DOHH2 (cell line): Measurements from ENCODE around the gene GPC6.

ENCODE experiments used
- H3F3A ChIP-seq: fragments of 200-600 bp; sonication (generic), shearing (Covaris generic); 2 replicates; pipeline ENCODE4 v1.6.0; 2016; ENCODE audit warnings: antibody characterized with exemption, mild to moderate bottlenecking; ENCODE audit not compliant: control insufficient read depth, insufficient read depth
- H3K27ac ChIP-seq: fragments of 200-600 bp; sonication (generic); 2 replicates; pipeline ENCODE4 v1.5.1; 2014; ENCODE audit warnings: low read depth, mild to moderate bottlenecking, low read length, moderate library complexity
- H3K27me3 ChIP-seq: fragments of 200-600 bp; sonication (generic); 2 replicates; pipeline ENCODE4 v1.6.1; 2014; ENCODE audit warnings: mild to moderate bottlenecking, low read length, mixed read lengths; ENCODE audit not compliant: control insufficient read depth
- H3K36me3 ChIP-seq: fragments of 200-600 bp; sonication (generic); 2 replicates; pipeline ENCODE4 v1.6.1; 2014; ENCODE audit warnings: mild to moderate bottlenecking, low read length, moderate library complexity, mixed read lengths; ENCODE audit not compliant: control insufficient read depth
- H3K4me1 ChIP-seq: fragments of 200-600 bp; sonication (generic); 2 replicates; pipeline ENCODE4 v1.6.1; 2014; ENCODE audit warnings: mild to moderate bottlenecking, low read length, mixed read lengths; ENCODE audit not compliant: control insufficient read depth
- H3K4me2 ChIP-seq: fragments of 200-600 bp; sonication (generic); 2 replicates; pipeline ENCODE4 v1.6.0; 2014; ENCODE audit warnings: mild to moderate bottlenecking, low read length, moderate library complexity
- H3K4me3 ChIP-seq: fragments of 200-600 bp; sonication (generic); 2 replicates; pipeline ENCODE4 v1.5.1; 2014; ENCODE audit warnings: mild to moderate bottlenecking, low read length, mixed read lengths
- H3K79me2 ChIP-seq: fragments of 200-600 bp; sonication (generic); 2 replicates; pipeline ENCODE4 v1.6.1; 2014; ENCODE audit warnings: mild to moderate bottlenecking, low read length, mixed read lengths; ENCODE audit not compliant: control insufficient read depth
- H3K9me2 ChIP-seq: fragments of 200-600 bp; sonication (generic); replicated peaks from 2 replicates; pipeline ENCODE4 v1.6.1; 2014; ENCODE audit warnings: mild to moderate bottlenecking, low read length, mixed read lengths; ENCODE audit not compliant: control insufficient read depth
- H3K9me3 ChIP-seq: fragments of 200-600 bp; sonication (generic); 2 replicates; pipeline ENCODE4 v1.6.1; 2014; ENCODE audit warnings: antibody characterized with exemption, low read length, mixed read lengths; ENCODE audit not compliant: control insufficient read depth, insufficient read depth
- H4K20me1 ChIP-seq: fragments of 200-600 bp; sonication (generic); 2 replicates; pipeline ENCODE4 v1.6.0; 2014; ENCODE audit warnings: low read depth, mild to moderate bottlenecking, antibody characterized with exemption, low read length, moderate library complexity; ENCODE audit not compliant: control insufficient read depth, insufficient read depth
- EZH2phosphoT487 ChIP-seq: fragments of 200-600 bp; sonication (generic); IDR thresholded peaks from 2 replicates; pipeline ENCODE4 v1.6.1; 2017; ENCODE audit warnings: borderline replicate concordance, mild to moderate bottlenecking, antibody characterized with exemption, low read length, moderate library complexity, mixed read lengths
- TF ChIP-seq, protein P1 (sequence below): fragments of 200-600 bp; sonication (generic); IDR thresholded peaks from one replicate; pipeline ENCODE4 v1.5.1; 2014; ENCODE audit warnings: antibody characterized with exemption, mild to moderate bottlenecking, low read depth, low read length; ENCODE audit not compliant: poor library complexity, severe bottlenecking

GPC6 gene

DNA sequence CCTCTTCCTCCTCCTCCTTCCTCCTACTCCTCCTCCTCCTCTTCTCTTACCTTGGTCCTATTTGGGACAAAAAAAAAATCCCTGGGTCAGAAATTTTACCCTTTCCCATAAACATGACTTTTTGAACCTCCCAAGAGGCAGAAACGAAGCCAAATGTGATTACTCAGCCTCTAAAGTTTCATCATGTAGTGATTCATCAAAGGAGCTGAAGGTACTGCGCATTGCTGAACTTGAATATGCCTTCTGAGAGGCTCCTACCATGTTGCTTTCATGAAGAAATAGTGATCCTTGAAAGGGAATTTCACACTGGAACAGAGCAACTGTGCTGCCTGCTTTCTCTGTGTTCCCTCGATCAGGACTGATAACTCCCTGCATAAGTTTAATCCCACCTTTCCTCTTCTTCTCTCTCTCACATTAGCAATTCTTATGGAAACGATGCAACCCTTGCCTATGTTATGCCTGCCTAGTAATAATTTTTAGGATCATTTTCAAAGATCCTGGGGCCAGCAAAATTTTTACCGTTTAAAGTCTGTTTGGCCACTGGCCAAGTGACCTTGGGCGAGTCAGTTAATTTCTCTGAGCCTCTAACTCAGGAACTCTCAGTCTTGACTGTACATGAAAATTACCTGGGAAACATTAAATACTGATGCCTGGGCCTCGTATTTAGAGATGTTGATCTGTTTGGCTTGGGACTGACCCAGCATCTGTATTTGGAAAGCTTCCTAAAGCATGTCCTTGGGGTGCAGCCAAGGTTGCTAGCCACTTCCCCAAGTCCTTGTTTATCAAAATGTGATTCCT, 1103.3 kb downstream of the GPC6 start:
- Histone ChIP-seq H3K27ac (no peak overlapping the region), H4K20me1 (no peaks in the 10 kb centered on the region), H3K36me3 (no peaks in the 10 kb centered on the region), H3K4me1 (peaks cover 19% of the 10 kb centered on the region), H3K4me3 (no peak overlapping the region), H3F3A (no peaks in the 10 kb centered on the region), H3K27me3 (no peaks in the 10 kb centered on the region; the same call in 1 of the 2 replicates), H3K9me3 (no peaks in the 10 kb centered on the region), H3K9me2 (no peaks in the 10 kb centered on the region), H3K79me2 (no peaks in the 10 kb centered on the region), H3K4me2 (no peak overlapping the region)
- TF ChIP-seq, protein P1, sequence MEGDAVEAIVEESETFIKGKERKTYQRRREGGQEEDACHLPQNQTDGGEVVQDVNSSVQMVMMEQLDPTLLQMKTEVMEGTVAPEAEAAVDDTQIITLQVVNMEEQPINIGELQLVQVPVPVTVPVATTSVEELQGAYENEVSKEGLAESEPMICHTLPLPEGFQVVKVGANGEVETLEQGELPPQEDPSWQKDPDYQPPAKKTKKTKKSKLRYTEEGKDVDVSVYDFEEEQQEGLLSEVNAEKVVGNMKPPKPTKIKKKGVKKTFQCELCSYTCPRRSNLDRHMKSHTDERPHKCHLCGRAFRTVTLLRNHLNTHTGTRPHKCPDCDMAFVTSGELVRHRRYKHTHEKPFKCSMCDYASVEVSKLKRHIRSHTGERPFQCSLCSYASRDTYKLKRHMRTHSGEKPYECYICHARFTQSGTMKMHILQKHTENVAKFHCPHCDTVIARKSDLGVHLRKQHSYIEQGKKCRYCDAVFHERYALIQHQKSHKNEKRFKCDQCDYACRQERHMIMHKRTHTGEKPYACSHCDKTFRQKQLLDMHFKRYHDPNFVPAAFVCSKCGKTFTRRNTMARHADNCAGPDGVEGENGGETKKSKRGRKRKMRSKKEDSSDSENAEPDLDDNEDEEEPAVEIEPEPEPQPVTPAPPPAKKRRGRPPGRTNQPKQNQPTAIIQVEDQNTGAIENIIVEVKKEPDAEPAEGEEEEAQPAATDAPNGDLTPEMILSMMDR = no peak
- no peak for TF ChIP-seq EZH2phosphoT487

DNA sequence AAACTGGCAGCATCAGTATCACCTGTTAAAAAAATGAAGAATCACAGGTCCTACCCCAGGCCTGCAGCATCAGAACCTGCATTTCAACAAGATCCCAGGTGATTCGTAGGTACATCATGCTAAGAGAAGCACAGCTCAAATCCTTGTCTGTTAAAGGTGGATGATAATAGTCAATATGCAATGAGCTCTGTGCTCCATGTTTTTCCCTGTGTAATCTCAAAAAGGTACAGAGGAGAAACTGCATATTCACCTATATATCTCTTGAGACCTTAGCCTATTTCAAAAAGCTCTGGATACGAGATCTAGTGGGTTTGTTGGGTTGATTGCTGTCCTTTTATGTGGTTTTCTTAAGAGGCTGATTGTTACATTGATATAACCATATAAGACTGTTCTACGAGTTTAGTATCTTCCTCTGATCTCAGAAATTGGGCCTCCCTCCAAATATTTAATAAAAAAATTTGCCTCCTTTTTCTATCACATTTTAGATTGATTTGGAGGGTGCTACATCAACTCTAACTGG, 1104.0 kb downstream of the GPC6 start:
- Histone ChIP-seq H3K4me2 (no peak overlapping the region), H4K20me1 (no peaks in the 10 kb centered on the region), H3K27me3 (no peaks in the 10 kb centered on the region; the same call in 1 of the 2 replicates), H3K4me1 (peaks cover 19% of the 10 kb centered on the region), H3K79me2 (no peaks in the 10 kb centered on the region), H3K4me3 (no peak overlapping the region), H3F3A (no peaks in the 10 kb centered on the region), H3K36me3 (no peaks in the 10 kb centered on the region), H3K9me3 (no peaks in the 10 kb centered on the region), H3K27ac (no peak overlapping the region), H3K9me2 (no peaks in the 10 kb centered on the region)
- TF ChIP-seq, protein P1 = no peak
- TF ChIP-seq EZH2phosphoT487 = no peak

DNA sequence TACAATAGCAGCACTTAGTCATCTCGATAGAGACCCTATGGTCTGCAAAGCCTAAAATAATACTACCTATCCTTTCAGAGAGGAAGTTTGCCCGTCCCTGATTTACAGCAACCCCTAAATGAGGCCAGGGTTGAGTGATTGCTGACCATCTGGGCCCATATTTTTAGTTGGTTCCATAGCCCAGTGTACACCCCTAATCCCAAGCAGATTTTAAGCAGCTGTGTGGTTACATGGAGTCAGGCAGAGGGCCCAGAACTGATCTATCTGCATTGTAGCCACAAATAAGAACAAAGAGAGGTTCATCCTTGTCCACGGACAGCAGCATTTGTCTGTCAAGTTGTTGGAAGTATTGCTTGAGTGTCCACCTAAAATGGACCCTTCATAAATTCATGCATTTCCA, 1104.7 kb downstream of the GPC6 start:
- H3K4me1 ChIP-seq = peaks cover 19% of the 10 kb centered on the region
- TF ChIP-seq EZH2phosphoT487 = no peak
- TF ChIP-seq, protein P1 = no peak
- H3K27ac ChIP-seq = no peak overlapping the region
- H3K27me3 ChIP-seq = no peaks in the 10 kb centered on the region; the same call in 1 of the 2 replicates
- no peak overlapping the region for H3K4me3 ChIP-seq
- H3K36me3 ChIP-seq = no peaks in the 10 kb centered on the region
- H3K4me2 ChIP-seq = no peak overlapping the region
- H3K79me2 ChIP-seq = no peaks in the 10 kb centered on the region
- H4K20me1 ChIP-seq = no peaks in the 10 kb centered on the region
- no peaks in the 10 kb centered on the region for H3K9me3 ChIP-seq
- no peaks in the 10 kb centered on the region for H3F3A ChIP-seq
- no peaks in the 10 kb centered on the region for H3K9me2 ChIP-seq
